Mesenteric fat pad (tissue), 1 donor: ENCODE data around the gene XRCC5. TPM values are rescaled to one million over a fixed set of nuclear protein-coding genes. Genes with fewer than 3 reads are reported as not detected.

Experiments used
- DNase-seq: peaks from one replicate; pipeline ENCODE4 v3.0.0-alpha.2; 2020; ENCODE audit warnings: low spot score
- total RNA-seq: library from RNA; stranded (reverse); fragmentation: NEBNext Ultra II Directional; extraction: Animal tissue kit (Norgen Biotek cat#: 25700); gene quantifications from one replicate; pipeline ENCODE4 v1.2.1, GENCODE V29; 2021
- donor health status: DM: yes; HTN: yes; CAD: no.

XRCC5 gene
- total RNA-seq, 1 donor from 2014 or later = 213 TPM

- no peak for DNase-seq
Observed at GRCh38 chr2:216083464-216084281, 25.5 kb upstream of the XRCC5 start.

DNA sequence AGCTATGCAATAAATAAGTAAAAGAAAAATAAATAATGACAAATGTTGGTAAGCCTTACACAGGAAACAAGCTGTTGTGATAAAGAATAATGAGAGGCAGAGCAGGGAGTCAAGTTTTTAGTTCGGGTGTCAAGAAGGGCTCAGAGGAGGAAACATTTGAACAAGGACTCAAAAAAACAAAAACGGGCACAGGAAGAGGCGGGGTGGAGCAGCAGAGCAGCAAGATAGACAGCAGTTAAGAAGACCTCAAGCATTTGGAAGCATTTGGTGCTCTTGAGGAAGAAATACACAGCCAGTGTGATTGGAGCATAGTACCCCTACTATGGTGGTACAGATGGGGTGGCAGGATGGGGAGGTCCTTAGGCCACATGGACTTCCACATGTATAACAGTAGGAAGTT is 24.6 kb upstream of the XRCC5 start:
- no peak for DNase-seq

DNA sequence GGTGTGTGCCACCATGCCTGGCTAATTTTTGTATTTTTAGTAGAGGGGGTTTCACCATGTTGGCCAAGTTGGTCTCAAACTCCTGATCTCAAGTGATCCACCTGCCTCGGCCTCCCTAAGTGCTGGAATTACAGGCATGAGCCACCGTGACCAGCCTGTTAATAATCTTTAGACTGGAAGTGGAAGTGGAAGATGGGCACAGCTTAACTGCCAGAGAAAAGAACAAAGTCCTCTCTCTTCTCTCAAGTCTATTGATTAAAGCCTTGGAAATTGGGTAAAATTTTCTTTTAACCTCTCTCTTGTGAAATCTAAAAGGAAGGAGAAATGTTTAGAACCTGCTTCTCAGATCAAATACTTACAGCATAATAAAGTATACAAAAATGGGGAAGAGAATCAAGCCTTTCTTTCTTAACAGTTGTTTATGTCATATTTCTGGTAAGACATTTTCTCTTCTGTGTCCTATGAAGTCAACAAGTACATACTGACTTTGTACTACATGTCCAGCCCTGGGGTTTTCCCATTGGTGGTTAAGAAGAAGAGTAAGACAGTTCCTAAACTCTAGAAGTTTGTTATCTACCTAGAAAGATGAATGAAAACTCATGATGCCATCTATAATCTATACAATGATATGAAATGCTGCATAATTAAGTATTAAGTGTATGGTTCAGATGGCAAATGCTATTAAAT is 22.8 kb upstream of the XRCC5 start:
- no peak for DNase-seq

GRCh38 chr2:216090369-216090786 is 18.8 kb upstream of the XRCC5 start:
- DNase-seq = no peak

GRCh38 chr2:216092646-216093045 is 16.5 kb upstream of the XRCC5 start:
- DNase-seq = no peak

GRCh38 chr2:216094701-216095100 is 14.4 kb upstream of the XRCC5 start:
- no peak for DNase-seq

- DNase-seq = no peak
Observed at GRCh38 chr2:216098421-216099334, 10.5 kb upstream of the XRCC5 start.

DNA sequence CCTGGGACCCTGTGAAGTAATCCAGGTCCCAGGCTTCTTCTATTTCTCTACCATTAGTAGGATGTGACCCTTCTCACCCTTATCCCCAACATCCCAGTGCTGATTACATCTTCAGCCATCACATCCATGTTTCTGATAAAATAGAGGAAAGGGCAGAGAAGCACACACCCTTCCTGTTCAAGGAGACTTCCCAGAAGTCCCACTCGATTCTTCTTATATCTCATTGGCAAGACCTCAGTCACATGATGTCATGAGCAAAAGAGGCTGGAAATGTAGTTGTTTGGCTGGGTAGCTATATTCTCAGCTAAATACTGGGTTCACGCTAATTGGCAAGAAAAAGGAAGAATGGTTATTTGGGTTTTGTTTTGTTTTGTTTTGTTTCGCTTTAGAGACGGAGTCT is 8.0 kb upstream of the XRCC5 start:
- DNase-seq = no peak

- DNase-seq = no peak
Observed at GRCh38 chr2:216103213-216103612, 5.9 kb upstream of the XRCC5 start.

DNA sequence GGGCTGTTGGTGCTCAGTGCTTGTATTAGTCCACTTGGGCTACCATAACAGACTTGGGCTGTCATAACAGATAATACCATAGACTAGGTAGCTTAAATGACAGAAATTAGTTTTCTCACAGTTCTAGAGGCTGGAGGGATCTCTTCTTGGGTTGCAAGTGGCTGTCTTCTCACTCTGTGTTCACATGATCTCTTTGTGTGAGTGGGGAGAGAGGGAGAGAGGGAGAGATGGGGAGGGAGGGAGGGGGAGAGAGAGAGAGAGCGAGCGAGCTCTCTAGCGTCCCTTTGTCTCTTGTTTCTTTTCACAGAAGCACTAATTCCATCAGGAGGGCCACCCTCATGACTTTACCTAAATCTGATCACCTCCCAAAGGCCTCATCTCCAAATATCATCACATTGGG is 4.5 kb upstream of the XRCC5 start:
- no peak for DNase-seq

DNA sequence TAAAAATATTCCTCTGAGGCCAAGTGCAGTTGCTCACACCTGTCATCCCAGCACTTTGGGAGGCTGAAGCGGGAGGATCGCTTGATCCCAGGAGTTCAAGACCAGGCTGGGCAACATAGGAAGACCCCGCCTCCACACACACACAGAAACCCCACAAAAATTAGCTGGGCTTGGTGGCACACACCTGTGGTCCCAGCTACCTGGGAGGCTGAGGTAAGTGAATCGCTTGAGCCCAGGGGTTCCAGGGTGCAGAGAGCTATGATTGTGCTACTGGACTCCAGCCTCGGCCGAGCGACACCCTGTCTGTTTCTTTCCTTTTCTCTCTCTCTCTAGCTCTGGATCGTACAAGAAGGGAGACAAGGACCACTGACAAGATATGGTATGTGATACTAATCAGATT is 1.8 kb upstream of the XRCC5 start:
- no peak for DNase-seq

DNA sequence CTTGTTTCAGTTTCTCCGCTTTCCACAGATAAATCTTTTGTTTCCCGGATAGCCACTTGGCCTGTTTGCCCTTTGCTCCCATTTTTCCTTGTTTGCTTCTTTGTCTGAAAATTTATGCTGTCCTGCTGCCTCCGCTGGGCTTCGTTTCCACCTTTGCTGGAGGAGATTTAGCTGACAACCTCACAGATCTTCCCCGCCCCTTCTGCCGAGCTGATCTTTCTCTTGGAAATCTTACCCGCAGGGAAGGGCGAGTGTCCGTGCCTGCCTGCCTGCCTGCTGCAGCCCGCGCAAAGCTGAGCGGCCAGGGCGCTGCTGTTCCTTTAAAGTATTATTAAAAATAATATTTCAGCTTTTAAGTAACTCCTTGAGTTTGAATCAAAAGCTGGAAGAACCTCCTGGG is 1.4 kb upstream of the XRCC5 start:
- no peak for DNase-seq

DNA sequence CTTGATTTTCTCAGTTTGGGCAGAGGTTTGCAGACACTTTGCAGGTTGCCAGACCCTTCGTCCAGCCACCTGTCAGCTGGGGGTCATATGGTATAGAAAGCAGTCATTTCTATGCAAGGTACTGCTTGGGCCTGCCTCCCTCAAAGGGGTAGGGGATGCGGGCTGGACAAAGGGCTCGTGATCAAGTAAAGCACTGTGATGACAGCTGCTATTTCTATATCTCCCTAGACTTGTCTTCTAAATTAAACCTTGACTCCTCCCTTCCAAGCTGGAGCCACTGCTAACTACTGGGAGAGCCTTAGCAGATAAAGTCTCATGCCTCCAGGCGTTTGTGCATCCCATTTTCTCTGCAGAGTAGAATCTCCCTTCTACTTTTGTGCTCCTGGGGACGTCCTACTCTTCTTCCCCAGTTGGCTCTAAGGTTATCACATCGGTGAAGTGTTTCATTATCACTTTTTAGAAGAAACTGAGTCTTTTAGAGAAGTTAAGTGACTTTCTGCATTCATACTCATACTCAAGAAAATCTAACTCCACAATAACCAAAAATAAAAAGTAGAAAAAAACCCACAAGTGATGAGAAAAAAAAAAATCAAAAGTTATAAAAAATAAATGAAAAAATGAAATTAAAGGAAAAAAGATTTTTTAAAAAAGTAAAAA is 710 bp upstream of the XRCC5 start:
- no peak for DNase-seq

DNA sequence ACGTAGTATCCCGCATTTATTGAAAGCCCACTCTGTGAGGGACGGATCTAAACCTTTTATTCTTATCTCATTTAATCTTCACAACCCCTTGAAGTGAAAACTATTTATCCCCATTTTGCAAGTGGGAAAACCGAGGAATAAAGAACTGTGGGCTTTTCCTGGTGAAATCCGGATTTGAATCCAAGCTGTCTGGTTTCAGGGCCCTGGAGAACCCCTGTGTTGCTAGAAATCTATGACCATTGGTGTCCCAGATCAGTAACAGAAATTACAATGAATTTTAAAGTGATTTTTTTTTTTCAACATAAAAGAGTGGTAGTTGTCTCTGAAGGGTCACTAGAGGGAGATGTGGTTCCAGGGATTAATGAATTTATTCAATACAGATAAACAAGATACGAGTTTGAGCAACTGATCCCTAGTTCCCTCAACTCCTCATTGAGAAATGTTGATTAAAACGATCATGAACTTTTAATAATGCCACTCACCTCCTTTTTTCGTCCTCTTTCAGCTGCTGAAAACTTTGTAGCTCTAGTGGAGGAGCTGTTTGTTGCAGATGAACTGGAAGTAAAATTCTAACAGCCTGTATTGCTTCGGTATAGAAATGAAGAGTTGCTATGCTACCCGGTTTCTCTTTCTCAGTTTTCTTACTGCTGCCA is 940 bp downstream of the XRCC5 start:
- no peak for DNase-seq

DNA sequence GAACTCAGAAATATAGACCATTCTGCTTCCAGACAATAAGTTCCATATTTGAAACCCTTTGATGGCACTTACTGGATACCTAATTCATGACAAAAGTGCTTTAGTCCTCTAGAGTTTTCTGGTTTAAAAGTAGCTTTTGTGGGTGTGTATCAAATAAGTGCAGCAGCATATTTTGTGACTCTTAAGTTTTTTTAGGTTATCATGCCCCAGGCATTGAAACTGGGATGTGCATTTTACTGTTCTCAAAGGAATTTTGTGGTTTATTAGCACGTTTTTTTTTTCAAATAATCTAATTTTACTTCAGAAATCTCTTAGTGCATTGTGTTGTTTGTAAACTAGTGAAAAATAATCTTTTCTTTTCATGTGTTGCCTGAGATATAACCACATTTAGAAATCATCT is 1.5 kb downstream of the XRCC5 start:
- DNase-seq = no peak

DNA sequence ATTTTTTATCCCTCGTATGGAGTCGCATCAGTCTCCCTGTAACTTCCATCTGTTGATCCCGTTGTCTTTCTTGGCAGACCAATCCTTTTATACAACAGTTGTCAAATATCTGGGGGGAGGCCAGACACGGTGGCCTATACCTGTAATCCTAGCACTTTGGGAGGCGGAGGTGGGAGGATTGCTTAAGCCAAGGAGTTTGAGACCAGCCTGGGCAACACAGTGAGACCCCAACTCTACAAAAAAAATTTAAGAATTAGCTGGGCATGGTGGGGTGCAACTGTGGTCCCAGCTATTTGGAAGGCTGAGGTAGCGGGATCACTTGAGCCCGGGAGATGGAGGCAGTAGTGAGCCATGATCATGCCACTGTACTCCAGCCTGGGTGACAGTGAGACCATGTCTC is 2.0 kb downstream of the XRCC5 start:
- no peak for DNase-seq

- no peak for DNase-seq
Observed at GRCh38 chr2:216112926-216113325, 3.8 kb downstream of the XRCC5 start.

DNA sequence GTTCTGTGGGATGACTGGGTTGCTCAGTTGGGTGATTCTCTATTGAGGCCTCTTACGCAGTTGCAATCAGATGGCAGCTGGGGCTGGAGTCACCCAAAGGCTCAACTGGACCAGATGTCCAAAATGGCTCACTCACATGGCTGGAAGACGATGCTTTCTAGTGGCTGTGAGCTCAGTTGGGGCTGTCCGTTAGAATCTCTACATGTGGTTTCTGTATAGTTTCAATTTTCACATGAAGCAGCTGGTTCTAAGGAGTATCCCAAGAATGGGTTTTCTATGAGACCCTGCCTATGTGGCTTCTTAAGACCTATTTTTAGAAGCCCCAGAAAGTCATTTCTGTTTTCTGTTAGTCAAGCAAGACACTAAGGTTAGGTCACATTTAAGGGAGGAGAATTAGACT is 4.4 kb downstream of the XRCC5 start:
- DNase-seq = no peak

DNA sequence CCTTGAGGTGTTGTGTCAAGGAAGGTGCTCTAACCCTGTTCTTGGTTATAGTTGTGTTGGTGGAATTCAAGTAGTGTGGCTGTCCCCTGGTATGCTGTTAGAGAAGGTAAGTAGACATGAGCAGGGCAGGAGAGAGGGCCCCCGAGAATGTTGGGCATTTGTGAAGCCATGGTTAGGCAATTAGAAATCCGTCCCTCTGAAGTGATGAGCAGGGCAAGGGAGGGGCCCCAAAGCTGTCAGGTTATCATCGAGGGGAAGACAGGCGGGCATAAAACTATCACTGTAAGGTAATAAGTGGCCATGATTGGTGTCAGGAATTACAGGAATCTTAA is 5.2 kb downstream of the XRCC5 start:
- DNase-seq = no peak

GRCh38 chr2:216114714-216115531 is 5.8 kb downstream of the XRCC5 start:
- peak; percentile 98 for DNase-seq
